MM.1S (cell line): ENCODE results near the gene AP3B1.

ENCODE experiments used
- DNase-seq: peaks from one replicate; pipeline ENCODE4 v3.0.0-alpha.2; 2015
- H2AFZ ChIP-seq: fragments of 300-600 bp; sonication (generic); 2 replicates; pipeline ENCODE4 v1.6.0; 2016; ENCODE audit warnings: antibody characterized with exemption, low read length
- H3F3A ChIP-seq: fragments of 300-600 bp; sonication (generic); 2 replicates; pipeline ENCODE4 v1.6.1; 2016; ENCODE audit warnings: mild to moderate bottlenecking, antibody characterized with exemption, low read length, moderate library complexity, mixed read lengths; ENCODE audit not compliant: insufficient read depth
- H3K27ac ChIP-seq: fragments of 300-600 bp; sonication (generic); 2 replicates; pipeline ENCODE4 v1.5.1; 2016; ENCODE audit warnings: mild to moderate bottlenecking, low read length
- H3K27me3 ChIP-seq: fragments of 300-600 bp; sonication (generic); replicated peaks from 2 replicates; pipeline ENCODE4 v1.6.0; 2016; ENCODE audit warnings: low read length; ENCODE audit not compliant: insufficient read depth
- H3K36me3 ChIP-seq: fragments of 300-600 bp; sonication (generic); replicated peaks from 2 replicates; pipeline ENCODE4 v1.6.1; 2016; ENCODE audit warnings: mild to moderate bottlenecking, low read length, mixed read lengths; ENCODE audit not compliant: insufficient read depth
- H3K4me1 ChIP-seq: fragments of 300-600 bp; sonication (generic); 2 replicates; pipeline ENCODE4 v1.6.1; 2016; ENCODE audit warnings: low read length, mixed read lengths
- H3K4me2 ChIP-seq: fragments of 300-600 bp; sonication (generic); 2 replicates; pipeline ENCODE4 v1.6.0; 2016; ENCODE audit warnings: low read depth, low read length
- H3K4me3 ChIP-seq: fragments of 300-600 bp; sonication (generic); 2 replicates; pipeline ENCODE4 v1.5.1; 2016; ENCODE audit warnings: low read length, mixed read lengths
- H3K79me2 ChIP-seq: fragments of 300-600 bp; sonication (generic); 2 replicates; pipeline ENCODE4 v1.6.1; 2016; ENCODE audit warnings: mixed run types, low read length, mixed read lengths
- H3K9ac ChIP-seq: fragments of 300-600 bp; sonication (generic); 2 replicates; pipeline ENCODE4 v1.6.1; 2016; ENCODE audit warnings: low read length, mixed read lengths
- H3K9me2 ChIP-seq: fragments of 300-600 bp; sonication (generic); replicated peaks from 2 replicates; pipeline ENCODE4 v1.6.1; 2016; ENCODE audit warnings: mild to moderate bottlenecking, low read length, mixed read lengths; ENCODE audit not compliant: insufficient read depth
- H3K9me3 ChIP-seq: fragments of 300-600 bp; sonication (generic); replicated peaks from 2 replicates; pipeline ENCODE4 v1.6.1; 2016; ENCODE audit warnings: mild to moderate bottlenecking, low read length, mixed read lengths; ENCODE audit not compliant: insufficient read depth
- H4K20me1 ChIP-seq: fragments of 300-600 bp; sonication (generic); 2 replicates; pipeline ENCODE4 v1.6.1; 2016; ENCODE audit warnings: mild to moderate bottlenecking, low read length, moderate library complexity, mixed read lengths; ENCODE audit not compliant: insufficient read depth
- EZH2 ChIP-seq: fragments of 300-600 bp; sonication (generic); optimal IDR thresholded peaks from 2 replicates; pipeline ENCODE3; 2017; ENCODE audit warnings: low read depth, mild to moderate bottlenecking, antibody characterized with exemption, low read length, mixed read lengths
- EZH2phosphoT487 ChIP-seq: fragments of 300-600 bp; sonication (generic); IDR thresholded peaks from 2 replicates; pipeline ENCODE4 v1.6.1; 2018; ENCODE audit warnings: antibody characterized with exemption, low read length
- TF ChIP-seq, protein P1 (sequence below): fragments of 300-600 bp; sonication (generic); IDR thresholded peaks from 2 replicates; pipeline ENCODE4 v1.5.1; 2016; ENCODE audit warnings: antibody characterized with exemption, low read length, mixed read lengths

Gene AP3B1

DNA sequence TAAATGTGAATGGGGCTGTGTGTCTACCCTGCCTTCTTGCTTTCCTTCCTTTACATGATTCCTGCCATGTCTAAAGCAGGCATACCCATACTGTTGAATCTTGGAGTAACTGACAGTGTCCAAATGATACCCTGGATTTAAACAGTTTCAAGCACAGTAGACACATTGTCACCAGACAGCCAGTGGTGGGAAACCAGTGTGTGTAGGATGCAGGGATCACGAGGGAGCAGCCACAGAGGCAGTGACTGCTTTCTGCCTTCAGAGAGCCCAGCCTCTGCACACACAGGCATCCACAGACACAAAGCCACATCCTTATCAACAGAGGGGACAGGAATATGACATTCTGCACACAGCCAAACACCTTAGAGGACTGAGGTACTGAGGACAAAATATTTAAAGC, 334.2 kb downstream of the AP3B1 start:
- H3K9me3 ChIP-seq = no peaks in the 10 kb centered on the region
- DNase-seq = no peak
- no peaks in the 10 kb centered on the region for H3K9me2 ChIP-seq
- no peaks in the 10 kb centered on the region for H3K27me3 ChIP-seq
- H3K9ac ChIP-seq = no peak overlapping the region
- no peak overlapping the region for H2AFZ ChIP-seq
- TF ChIP-seq EZH2phosphoT487 (no peak), EZH2 (no peak)
- TF ChIP-seq, protein P1, sequence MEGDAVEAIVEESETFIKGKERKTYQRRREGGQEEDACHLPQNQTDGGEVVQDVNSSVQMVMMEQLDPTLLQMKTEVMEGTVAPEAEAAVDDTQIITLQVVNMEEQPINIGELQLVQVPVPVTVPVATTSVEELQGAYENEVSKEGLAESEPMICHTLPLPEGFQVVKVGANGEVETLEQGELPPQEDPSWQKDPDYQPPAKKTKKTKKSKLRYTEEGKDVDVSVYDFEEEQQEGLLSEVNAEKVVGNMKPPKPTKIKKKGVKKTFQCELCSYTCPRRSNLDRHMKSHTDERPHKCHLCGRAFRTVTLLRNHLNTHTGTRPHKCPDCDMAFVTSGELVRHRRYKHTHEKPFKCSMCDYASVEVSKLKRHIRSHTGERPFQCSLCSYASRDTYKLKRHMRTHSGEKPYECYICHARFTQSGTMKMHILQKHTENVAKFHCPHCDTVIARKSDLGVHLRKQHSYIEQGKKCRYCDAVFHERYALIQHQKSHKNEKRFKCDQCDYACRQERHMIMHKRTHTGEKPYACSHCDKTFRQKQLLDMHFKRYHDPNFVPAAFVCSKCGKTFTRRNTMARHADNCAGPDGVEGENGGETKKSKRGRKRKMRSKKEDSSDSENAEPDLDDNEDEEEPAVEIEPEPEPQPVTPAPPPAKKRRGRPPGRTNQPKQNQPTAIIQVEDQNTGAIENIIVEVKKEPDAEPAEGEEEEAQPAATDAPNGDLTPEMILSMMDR = no peak
- H3K4me2 ChIP-seq = no peak overlapping the region
- H4K20me1 ChIP-seq = no peaks in the 10 kb centered on the region
- no peaks in the 10 kb centered on the region for H3K36me3 ChIP-seq
- no peak overlapping the region for H3K4me3 ChIP-seq
- no peaks in the 10 kb centered on the region for H3K79me2 ChIP-seq
- no peak overlapping the region for H3K27ac ChIP-seq
- no peaks in the 10 kb centered on the region for H3F3A ChIP-seq
- no peaks in the 10 kb centered on the region for H3K4me1 ChIP-seq

- Histone ChIP-seq H3K9ac (no peak overlapping the region), H3K27ac (no peak overlapping the region), H3K36me3 (no peaks in the 10 kb centered on the region), H3K9me3 (no peaks in the 10 kb centered on the region), H4K20me1 (no peaks in the 10 kb centered on the region), H3K9me2 (no peaks in the 10 kb centered on the region), H3K79me2 (no peaks in the 10 kb centered on the region), H3K4me2 (no peak overlapping the region), H3K4me1 (no peaks in the 10 kb centered on the region), H2AFZ (no peak overlapping the region), H3F3A (no peaks in the 10 kb centered on the region), H3K27me3 (no peaks in the 10 kb centered on the region), H3K4me3 (no peak overlapping the region)
- DNase-seq = no peak
- TF ChIP-seq EZH2phosphoT487 (no peak), EZH2 (no peak)
Observed at GRCh38 chr5:77958642-77959330, 335.7 kb downstream of the AP3B1 start.

GRCh38 chr5:77957931-77958521, 336.5 kb downstream of the AP3B1 start:
- H3K4me2 ChIP-seq = no peak overlapping the region
- no peak for DNase-seq
- no peaks in the 10 kb centered on the region for H3K9me2 ChIP-seq

More at GRCh38 chr5:77957931-77958521, 336.5 kb downstream of the AP3B1 start:
- no peak overlapping the region for H3K27ac ChIP-seq
- TF ChIP-seq EZH2phosphoT487 = no peak
- TF ChIP-seq, protein P1 = no peak
- no peak for TF ChIP-seq EZH2
- no peaks in the 10 kb centered on the region for H3F3A ChIP-seq
- no peaks in the 10 kb centered on the region for H3K36me3 ChIP-seq
- H3K9ac ChIP-seq = no peak overlapping the region
- no peak overlapping the region for H2AFZ ChIP-seq
- no peaks in the 10 kb centered on the region for H4K20me1 ChIP-seq
- no peaks in the 10 kb centered on the region for H3K9me3 ChIP-seq
- no peaks in the 10 kb centered on the region for H3K79me2 ChIP-seq
- H3K27me3 ChIP-seq = no peaks in the 10 kb centered on the region
- H3K4me1 ChIP-seq = no peaks in the 10 kb centered on the region
- H3K4me3 ChIP-seq = no peak overlapping the region
